ENCODE data around the gene OLFM3.

DNA sequence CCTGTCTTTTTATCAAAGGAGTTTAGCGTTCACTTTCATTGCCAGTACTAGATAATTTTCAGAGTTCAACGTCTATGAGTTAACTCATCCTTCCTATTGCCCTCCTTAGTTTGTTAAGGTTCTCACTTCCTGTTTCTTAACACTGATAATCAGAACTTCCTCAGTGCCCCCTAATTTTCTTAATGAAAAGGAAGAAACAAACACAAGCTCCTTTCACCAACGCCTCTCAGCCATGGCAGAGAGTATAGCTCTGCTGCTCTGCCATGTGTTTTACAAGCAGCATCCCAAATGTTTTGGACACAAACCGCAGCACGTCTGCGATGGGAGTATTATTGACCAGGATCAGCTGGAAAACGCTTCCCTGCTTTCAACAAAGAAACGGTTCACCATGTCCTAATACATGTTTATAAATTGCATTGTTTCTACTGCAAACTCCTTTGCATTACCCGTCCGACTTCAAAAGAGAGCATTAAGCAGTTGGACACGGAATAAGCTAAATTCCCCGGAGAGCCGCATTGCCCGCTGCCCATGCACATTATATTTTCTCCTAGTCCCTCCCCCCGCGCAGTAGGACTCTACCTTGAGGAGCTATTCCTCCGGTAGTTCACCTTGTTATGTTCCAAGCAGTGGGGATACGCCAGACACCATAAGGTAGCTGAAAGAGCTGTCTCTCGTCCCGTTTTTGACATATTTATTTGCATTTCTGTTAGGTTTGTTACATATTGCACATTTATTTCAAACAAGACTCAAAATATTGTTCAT, 561 bp downstream of the OLFM3 start:
- TF ChIP-seq, protein P1, sequence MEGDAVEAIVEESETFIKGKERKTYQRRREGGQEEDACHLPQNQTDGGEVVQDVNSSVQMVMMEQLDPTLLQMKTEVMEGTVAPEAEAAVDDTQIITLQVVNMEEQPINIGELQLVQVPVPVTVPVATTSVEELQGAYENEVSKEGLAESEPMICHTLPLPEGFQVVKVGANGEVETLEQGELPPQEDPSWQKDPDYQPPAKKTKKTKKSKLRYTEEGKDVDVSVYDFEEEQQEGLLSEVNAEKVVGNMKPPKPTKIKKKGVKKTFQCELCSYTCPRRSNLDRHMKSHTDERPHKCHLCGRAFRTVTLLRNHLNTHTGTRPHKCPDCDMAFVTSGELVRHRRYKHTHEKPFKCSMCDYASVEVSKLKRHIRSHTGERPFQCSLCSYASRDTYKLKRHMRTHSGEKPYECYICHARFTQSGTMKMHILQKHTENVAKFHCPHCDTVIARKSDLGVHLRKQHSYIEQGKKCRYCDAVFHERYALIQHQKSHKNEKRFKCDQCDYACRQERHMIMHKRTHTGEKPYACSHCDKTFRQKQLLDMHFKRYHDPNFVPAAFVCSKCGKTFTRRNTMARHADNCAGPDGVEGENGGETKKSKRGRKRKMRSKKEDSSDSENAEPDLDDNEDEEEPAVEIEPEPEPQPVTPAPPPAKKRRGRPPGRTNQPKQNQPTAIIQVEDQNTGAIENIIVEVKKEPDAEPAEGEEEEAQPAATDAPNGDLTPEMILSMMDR (IDR thresholded peaks at IDR 0.05 in 4 of 5, conservative IDR thresholded peaks at IDR 0.05 in 1 of 5) = no peak
- no peak for TF ChIP-seq POLR2A (IDR thresholded peaks at IDR 0.05)

Measured in gastrocnemius medialis (tissue), 4 donors.